NT2/D1 (cell line): Measurements from ENCODE around the gene POMGNT1.

Source experiments
- DNase-seq: peaks from one replicate; pipeline ENCODE4 v3.0.0-alpha.2; 2011; ENCODE audit warnings: low read depth, low spot score
- H3K27me3 ChIP-seq: 2 replicates; pipeline ENCODE4 v1.6.0; 2011; ENCODE audit warnings: mild to moderate bottlenecking; ENCODE audit not compliant: insufficient read length, insufficient read depth
- H3K36me3 ChIP-seq: 2 replicates; pipeline ENCODE4 v1.6.1; 2011; ENCODE audit warnings: mild to moderate bottlenecking, low read length, mixed read lengths; ENCODE audit not compliant: insufficient read depth, insufficient read length
- H3K4me1 ChIP-seq: 2 replicates; pipeline ENCODE4 v1.5.1; 2011; ENCODE audit not compliant: insufficient read depth, insufficient read length
- H3K4me3 ChIP-seq: 2 replicates; pipeline ENCODE4 v1.5.1; 2011; ENCODE audit warnings: low read depth; ENCODE audit not compliant: insufficient read length
- H3K9ac ChIP-seq: 2 replicates; pipeline ENCODE4 v1.6.0; 2011; ENCODE audit warnings: low read depth; ENCODE audit not compliant: insufficient read length
- H3K9me3 ChIP-seq: 2 replicates; pipeline ENCODE4 v1.5.1; 2011; ENCODE audit warnings: mild to moderate bottlenecking, low read length; ENCODE audit not compliant: insufficient read depth
- SUZ12 ChIP-seq: IDR thresholded peaks from 2 replicates; pipeline ENCODE4 v1.6.1; 2011; ENCODE audit not compliant: insufficient read length, insufficient read depth; ENCODE audit errors: extremely low read depth
- YY1 ChIP-seq: IDR thresholded peaks from 2 replicates; pipeline ENCODE4 v1.6.1; 2011; ENCODE audit not compliant: insufficient read length, insufficient read depth
- ZNF274 ChIP-seq: IDR thresholded peaks from 2 replicates; pipeline ENCODE4 v1.6.1; 2011; ENCODE audit warnings: mild to moderate bottlenecking, low read depth, low read length

The POMGNT1 gene

GRCh38 chr1:46159516-46159915 lies 38.7 kb downstream of the POMGNT1 start:
- Histone ChIP-seq H3K4me1 (no peaks in the 10 kb centered on the region), H3K9ac (no peak overlapping the region), H3K4me3 (no peak overlapping the region), H3K36me3 (no peaks in the 10 kb centered on the region), H3K27me3 (peaks cover 10% of the 10 kb centered on the region), H3K9me3 (no peaks in the 10 kb centered on the region)
- TF ChIP-seq YY1 (no peak), SUZ12 (no peak), ZNF274 (no peak)
- DNase-seq = no peak

- DNase-seq = no peak
Observed at GRCh38 chr1:46158312-46159281, 39.6 kb downstream of the POMGNT1 start.

GRCh38 chr1:46157916-46158311 lies 40.3 kb downstream of the POMGNT1 start:
- Histone ChIP-seq H3K27me3 (peaks cover 5% of the 10 kb centered on the region), H3K4me3 (no peak overlapping the region), H3K4me1 (no peaks in the 10 kb centered on the region), H3K9ac (no peak overlapping the region), H3K9me3 (no peaks in the 10 kb centered on the region), H3K36me3 (no peaks in the 10 kb centered on the region)
- no peak for DNase-seq
- TF ChIP-seq ZNF274 (no peak), SUZ12 (no peak), YY1 (no peak)

More at GRCh38 chr1:46158312-46159281, 39.6 kb downstream of the POMGNT1 start:
- Histone ChIP-seq H3K4me1 (no peaks in the 10 kb centered on the region), H3K9ac (no peak overlapping the region), H3K36me3 (no peaks in the 10 kb centered on the region), H3K27me3 (peaks cover 6% of the 10 kb centered on the region), H3K9me3 (no peaks in the 10 kb centered on the region), H3K4me3 (no peak overlapping the region)
- TF ChIP-seq YY1 = no peak
- no peak for TF ChIP-seq SUZ12
- TF ChIP-seq ZNF274 = no peak

GRCh38 chr1:46153732-46154131 lies 44.5 kb downstream of the POMGNT1 start:
- H3K4me3 ChIP-seq = no peak overlapping the region
- H3K9ac ChIP-seq = no peak overlapping the region
- no peaks in the 10 kb centered on the region for H3K9me3 ChIP-seq
- H3K36me3 ChIP-seq = no peaks in the 10 kb centered on the region
- no peaks in the 10 kb centered on the region for H3K4me1 ChIP-seq
- H3K27me3 ChIP-seq = peaks cover 5% of the 10 kb centered on the region
- TF ChIP-seq YY1 (no peak), ZNF274 (no peak), SUZ12 (no peak)
- DNase-seq = no peak

- TF ChIP-seq SUZ12 (no peak), YY1 (no peak), ZNF274 (no peak)
- Histone ChIP-seq H3K9ac (no peak overlapping the region), H3K4me1 (no peaks in the 10 kb centered on the region), H3K36me3 (no peaks in the 10 kb centered on the region), H3K4me3 (no peak overlapping the region), H3K27me3 (peaks cover 2% of the 10 kb centered on the region), H3K9me3 (no peaks in the 10 kb centered on the region)
- DNase-seq = no peak
Observed at GRCh38 chr1:46153228-46153627, 45.0 kb downstream of the POMGNT1 start.

- no peaks in the 10 kb centered on the region for H3K36me3 ChIP-seq
- no peak for TF ChIP-seq ZNF274
- no peak for TF ChIP-seq YY1
- TF ChIP-seq SUZ12 = no peak
- H3K27me3 ChIP-seq = no peaks in the 10 kb centered on the region
- no peak overlapping the region for H3K4me3 ChIP-seq
- H3K9me3 ChIP-seq = no peaks in the 10 kb centered on the region
- no peak overlapping the region for H3K9ac ChIP-seq
- no peaks in the 10 kb centered on the region for H3K4me1 ChIP-seq
- DNase-seq = no peak
Observed at GRCh38 chr1:46152016-46152415, 46.2 kb downstream of the POMGNT1 start.

- TF ChIP-seq SUZ12 (no peak), YY1 (no peak), ZNF274 (no peak)
Observed at GRCh38 chr1:46150085-46150484, 48.1 kb downstream of the POMGNT1 start.

More at GRCh38 chr1:46150085-46150484, 48.1 kb downstream of the POMGNT1 start:
- Histone ChIP-seq H3K4me1 (no peaks in the 10 kb centered on the region), H3K9ac (no peak overlapping the region), H3K9me3 (no peaks in the 10 kb centered on the region), H3K27me3 (no peaks in the 10 kb centered on the region), H3K36me3 (no peaks in the 10 kb centered on the region), H3K4me3 (no peak overlapping the region)
- DNase-seq = no peak
